GM21576 (cell line): ENCODE results near the gene PRDX5.

Experiments used
- ATAC-seq: cut with Tn5 transposase; IDR thresholded peaks from one replicate; pipeline ENCODE4 v1.9.1; 2021; ENCODE audit warnings: mild to moderate bottlenecking, moderate library complexity; ENCODE audit not compliant: unreplicated experiment

Gene PRDX5

GRCh38 chr11:64343767-64344559 is 26.0 kb downstream of the PRDX5 start:
- no peak for ATAC-seq

DNA sequence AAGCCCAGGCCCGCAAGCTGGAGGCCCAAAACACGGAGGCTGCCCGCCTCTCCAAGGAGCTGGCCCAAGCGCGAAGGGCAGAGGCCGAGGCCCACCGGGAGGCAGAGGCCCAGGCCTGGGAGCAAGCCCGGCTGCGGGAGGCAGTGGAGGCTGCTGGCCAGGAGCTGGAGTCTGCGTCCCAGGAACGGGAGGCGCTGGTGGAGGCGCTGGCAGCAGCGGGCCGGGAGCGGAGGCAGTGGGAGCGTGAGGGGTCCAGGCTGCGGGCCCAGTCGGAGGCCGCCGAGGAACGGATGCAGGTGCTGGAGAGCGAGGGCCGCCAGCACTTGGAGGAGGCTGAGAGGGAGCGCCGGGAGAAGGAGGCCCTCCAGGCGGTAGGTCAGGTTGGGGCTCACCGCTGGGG is 26.9 kb downstream of the PRDX5 start:
- no peak for ATAC-seq

DNA sequence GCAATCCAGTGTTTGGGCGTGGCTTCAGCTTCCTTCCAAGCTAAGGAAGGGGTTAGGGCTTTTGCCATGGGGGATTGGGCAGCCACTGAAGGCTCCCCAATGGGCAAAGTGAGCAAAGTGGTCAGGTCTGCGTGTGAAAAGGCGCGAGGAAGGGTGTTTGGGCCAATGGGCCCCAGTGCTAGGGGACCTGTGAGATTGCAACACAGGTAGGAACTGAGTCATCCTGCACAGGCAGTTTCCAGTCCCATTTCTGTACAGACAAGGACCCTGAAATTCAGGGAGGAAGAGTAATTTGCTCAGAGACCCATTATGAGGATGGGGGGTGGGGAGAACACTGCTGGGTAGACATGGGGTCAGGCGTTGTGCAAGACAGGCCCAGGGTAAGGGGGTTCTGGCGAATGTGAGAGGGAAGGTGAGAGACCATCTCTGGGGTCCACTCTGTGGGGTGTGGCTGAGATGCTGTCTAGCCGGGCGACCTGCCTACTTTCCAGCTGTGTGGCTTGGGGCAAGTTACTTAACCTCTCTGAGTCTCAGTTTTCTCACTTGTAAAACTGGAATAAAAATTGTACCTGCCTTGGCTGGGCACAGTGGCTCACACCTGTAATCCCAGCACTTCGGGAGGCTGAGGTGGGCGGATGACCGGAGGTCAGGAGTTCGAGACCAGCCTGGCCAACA is 29.4 kb downstream of the PRDX5 start:
- no peak for ATAC-seq

- ATAC-seq = no peak
Measured at GRCh38 chr11:64348383-64349024, 30.6 kb downstream of the PRDX5 start.

- no peak for ATAC-seq
Measured at GRCh38 chr11:64349025-64349387, 31.1 kb downstream of the PRDX5 start.

DNA sequence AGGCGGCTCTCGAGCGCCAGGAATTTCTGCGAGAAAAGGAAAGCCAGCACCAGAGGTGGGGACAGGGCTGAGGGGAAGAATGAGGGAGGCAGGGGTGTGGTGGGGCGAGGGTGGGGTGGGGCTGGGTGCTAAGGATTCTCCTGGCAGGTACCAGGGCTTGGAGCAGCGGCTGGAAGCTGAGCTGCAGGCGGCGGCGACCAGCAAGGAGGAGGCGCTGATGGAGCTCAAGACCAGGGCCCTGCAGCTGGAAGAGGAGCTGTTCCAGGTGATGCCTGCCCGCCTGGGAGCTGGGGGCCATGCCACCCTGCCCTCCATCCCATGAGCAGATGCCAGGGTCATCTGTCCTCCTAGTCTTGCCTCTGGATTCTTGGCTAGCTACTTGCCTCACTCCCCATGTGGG is 31.5 kb downstream of the PRDX5 start:
- no peak for ATAC-seq

GRCh38 chr11:64351136-64351631 is 33.3 kb downstream of the PRDX5 start:
- ATAC-seq = no peak

DNA sequence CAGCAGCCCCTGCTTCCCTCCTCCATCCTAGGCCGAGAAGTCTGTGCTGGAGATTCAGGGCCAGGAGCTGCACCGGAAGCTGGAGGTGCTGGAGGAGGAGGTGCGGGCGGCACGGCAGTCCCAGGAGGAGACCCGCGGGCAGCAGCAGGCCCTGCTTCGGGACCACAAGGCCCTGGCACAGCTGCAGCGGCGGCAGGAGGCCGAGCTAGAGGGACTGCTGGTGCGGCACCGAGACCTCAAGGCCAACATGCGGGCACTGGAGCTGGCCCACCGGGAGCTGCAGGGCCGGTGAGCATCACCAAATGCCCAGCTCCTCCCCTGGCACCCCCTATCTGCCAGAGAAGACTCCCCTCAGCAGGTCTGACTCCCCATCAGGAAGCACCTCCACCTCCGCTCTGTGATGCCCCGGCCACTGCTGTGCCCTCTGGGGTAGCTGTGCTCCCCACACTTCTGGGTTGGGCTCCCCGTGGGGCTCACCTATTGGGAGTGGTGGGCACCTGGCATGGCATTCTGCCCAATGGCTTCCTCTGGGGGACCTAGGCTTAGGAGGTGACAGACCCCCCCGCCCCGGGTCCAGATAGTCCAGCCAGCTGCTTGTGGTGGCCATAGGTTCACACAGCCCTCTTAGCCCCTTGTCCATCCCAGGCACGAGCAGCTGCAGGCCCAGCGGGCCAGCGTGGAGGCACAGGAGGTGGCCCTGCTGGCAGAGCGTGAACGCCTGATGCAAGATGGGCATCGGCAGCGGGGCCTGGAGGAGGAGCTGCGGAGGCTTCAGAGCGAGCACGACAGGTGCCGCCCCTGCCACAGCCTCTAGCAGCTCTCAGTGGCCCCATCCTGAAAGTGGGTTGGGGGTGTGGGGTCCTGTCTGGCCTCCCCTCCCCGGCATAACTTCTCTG is 34.4 kb downstream of the PRDX5 start:
- ATAC-seq = no peak

DNA sequence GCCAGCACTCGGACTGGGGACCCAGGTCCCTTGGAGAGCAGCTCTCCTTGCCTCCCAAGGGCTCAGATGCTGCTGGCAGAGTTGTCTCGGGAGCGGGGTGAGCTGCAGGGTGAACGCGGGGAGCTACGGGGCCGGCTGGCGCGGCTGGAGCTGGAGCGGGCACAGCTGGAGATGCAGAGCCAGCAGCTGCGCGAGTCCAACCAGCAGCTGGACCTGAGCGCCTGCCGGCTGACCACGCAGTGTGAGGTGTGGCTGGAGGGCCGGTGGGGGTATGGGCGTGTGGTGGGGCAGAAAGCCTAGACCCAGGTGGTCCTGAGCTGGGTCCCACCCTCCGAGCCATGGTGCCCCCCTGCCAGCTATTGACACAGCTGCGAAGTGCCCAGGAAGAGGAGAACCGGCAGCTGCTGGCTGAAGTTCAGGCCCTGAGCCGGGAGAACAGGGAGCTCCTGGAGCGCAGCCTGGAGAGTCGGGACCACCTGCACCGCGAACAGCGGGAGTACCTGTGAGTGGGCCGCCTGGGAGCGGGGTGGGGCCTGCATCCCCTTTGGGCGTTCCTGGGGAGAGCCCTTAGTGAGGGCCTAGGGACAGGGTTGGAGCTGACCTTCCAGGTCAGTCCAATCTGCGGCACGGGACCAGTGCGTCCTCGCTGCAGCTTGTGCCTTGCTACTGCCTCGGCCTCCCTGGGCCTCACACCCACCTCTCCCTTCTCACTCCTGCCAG is 35.2 kb downstream of the PRDX5 start:
- no peak for ATAC-seq

DNA sequence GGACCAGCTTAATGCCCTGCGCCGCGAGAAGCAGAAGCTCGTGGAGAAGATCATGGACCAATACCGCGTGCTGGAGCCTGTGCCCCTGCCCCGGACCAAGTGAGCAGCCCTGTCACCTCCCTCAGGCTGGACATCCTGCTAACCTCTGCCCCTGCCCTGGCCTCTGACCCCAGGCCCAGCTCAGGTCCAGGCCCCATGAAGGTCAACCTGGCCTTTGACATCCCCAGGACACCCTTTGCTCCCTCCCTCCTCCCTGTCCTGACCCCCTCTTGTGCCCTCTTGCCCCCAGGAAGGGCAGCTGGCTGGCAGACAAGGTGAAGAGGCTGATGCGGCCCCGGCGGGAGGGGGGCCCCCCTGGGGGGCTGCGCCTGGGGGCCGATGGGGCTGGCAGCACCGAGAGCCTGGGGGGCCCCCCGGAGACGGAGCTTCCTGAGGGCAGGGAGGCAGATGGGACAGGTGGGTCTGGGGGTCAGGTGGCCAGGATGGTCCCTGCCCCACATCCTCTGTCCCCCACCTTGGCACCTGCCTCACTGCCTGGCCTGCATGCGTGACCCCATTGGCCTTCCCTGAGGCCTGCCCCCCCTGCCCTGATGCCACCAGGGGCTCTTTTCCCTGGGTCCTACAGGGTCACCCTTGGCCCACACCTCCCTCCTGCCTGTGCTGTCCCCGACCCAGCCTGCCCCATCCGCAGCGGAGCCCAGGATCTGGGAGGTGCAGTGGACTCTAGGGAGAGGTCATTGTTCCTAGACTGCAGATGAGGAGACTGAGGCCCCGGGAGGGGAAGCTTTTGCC is 36.0 kb downstream of the PRDX5 start:
- ATAC-seq = no peak

DNA sequence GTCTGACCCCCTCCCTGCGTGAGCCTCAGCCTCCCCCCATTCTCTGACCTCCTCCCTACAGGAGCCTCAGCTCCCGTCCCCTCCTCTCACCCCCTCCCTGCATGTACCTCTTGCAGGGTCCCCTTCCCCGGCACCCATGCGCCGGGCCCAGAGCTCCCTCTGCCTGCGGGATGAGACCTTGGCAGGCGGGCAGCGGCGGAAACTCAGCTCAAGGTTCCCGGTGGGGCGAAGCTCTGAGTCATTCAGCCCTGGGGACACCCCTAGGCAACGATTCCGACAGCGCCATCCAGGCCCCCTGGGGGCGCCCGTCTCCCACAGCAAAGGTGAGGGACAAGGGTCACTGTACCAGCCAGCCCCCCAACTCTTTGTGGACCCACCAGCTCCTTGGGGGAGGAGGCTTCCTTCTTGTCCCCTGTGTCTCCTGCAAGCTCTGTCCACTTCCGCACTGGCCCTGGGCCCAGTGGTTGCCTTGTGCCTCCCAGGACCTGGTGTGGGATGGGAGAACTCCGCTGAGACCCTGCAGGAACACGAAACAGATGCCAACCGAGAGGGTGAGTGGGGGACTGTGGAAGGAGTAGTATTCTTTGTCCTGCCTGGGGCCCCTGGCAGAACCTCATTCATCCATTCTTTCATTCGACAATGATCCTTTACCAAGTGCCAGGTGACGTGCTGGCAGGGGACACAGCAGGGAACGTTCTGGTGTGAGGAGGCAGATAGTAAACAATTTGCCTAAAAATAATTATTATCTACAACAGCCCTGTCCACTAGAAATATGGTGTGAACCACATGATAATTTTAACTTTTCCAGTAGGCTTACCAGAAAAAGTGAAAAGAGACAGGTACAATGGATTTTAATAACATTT is 37.4 kb downstream of the PRDX5 start:
- ATAC-seq = no peak

GRCh38 chr11:64356498-64357411 is 38.8 kb downstream of the PRDX5 start:
- ATAC-seq = no peak

DNA sequence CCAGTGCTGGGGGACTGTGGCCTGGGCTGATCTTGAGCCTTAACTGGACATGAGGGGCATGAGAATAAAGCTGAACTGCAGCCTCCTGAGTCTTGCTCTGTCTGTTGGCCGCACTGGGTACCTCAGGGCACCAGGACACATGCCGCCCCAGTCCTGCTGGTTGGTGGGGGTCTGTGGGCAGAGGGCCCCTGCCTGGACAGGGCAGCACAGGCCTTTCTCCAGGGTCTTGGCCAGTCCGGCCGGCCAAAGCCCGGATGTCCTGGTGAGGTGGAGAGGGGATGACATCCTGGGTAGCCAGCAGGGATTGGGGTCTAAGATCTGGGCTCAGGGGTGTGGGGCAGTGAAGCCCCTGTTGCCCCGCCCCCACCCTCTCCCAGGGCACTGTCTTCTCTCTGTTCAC is 39.5 kb downstream of the PRDX5 start:
- ATAC-seq = no peak

GRCh38 chr11:64357904-64358535 is 40.1 kb downstream of the PRDX5 start:
- ATAC-seq = no peak

- no peak for ATAC-seq
Measured at GRCh38 chr11:64358536-64358906, 40.6 kb downstream of the PRDX5 start.

DNA sequence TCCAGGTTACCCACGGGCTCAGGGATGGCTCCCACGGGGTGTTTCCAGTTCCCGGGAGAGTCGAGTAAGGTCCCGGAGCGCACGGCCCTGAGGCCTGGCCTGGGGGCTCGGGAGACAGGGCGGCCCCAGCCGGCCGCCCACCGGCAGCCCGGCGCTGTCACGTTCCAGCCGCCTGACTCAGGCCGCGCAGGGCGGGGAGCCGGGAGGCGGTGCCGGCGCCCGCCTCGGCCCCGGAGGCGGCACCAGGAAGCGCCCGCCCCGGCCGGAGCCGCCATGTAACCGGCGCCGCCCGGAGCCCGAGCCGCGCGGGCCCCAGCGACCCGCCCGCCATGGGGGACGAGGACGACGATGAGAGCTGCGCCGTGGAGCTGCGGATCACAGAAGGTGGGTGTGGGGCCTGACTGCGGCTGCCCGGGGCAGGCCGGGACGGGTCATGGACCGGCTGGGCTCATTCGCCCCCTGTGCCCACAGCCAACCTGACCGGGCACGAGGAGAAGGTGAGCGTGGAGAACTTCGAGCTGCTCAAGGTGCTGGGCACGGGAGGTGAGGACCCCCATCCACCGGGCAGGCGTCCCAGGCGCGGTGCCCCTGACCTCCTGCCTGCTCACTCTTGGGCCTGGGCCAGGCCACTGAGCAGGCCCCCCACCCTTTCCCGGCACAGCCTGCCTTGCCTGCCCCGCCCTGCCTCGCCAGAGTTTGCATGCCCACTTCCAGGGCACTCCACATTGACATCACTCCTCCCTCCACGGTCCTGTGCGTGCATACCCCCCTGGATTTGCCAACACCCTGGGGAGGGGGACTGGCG is 41.2 kb downstream of the PRDX5 start, which contains the start of gene RPS6KA4:
TSS of gene RPS6KA4 (plus strand) at position 256 of the 805 bp plus-strand sequence. CDS start at position 330, 74 bp downstream.
- ATAC-seq = peak; percentile 45
